Adrenal gland (tissue), 5 donors: Measurements from ENCODE around the gene DPM1.

Source experiments
- CTCF ChIP-seq, 6 experiments: fragments of 450-650 bp in 4 of 6; fragments of 200-600 bp in 2 of 6; sonication (generic) in 1 of 6; IDR thresholded peaks; 1 replicate in 5 of 6; 2 replicates in 1 of 6; pipeline versions ENCODE4 v1.5.1 to v1.8.0; 2016 to 2021; ENCODE audit warnings: antibody characterized with exemption in 6 of 6, mild to moderate bottlenecking in 2 of 6, moderate library complexity in 1 of 6
- POLR2A ChIP-seq, 2 donors: fragments of 450-650 bp; IDR thresholded peaks; one replicate each; pipeline ENCODE4 v1.6.1; 2017; ENCODE audit warnings: antibody characterized with exemption in 2 of 2, mild to moderate bottlenecking in 2 of 2, moderate library complexity in 1 of 2
- donor health status: DM: no; HTN: no; CAD: no.

GRCh38 chr20:51004781-51005180 lies 46.4 kb upstream of the DPM1 start:
- TF ChIP-seq CTCF (IDR thresholded peaks at IDR 0.05): no peak
- TF ChIP-seq POLR2A (IDR thresholded peaks at IDR 0.05): no peak
